ENCODE data around the gene DUSP1.

- no peak for TF ChIP-seq POLR2AphosphoS5 (IDR thresholded peaks at IDR 0.05; ENCODE audit: insufficient read depth in 1 of 2, low read depth in 1 of 2)
- no peak for TF ChIP-seq CTCF (IDR thresholded peaks at IDR 0.05)
- TF ChIP-seq POLR2A (IDR thresholded peaks at IDR 0.05): no peak
Measured at GRCh38 chr5:172790496-172790889, 19.5 kb upstream of the DUSP1 start.

Data from vagina (tissue), 2 donors.